Karpas-422 (cell line): ENCODE measurements around the gene PRKG1. TPM values are rescaled to one million over a fixed set of nuclear protein-coding genes. Genes with fewer than 3 reads are reported as not detected.

Experiments used
- DNase-seq: peaks from one replicate; pipeline ENCODE4 v3.0.0-alpha.2; 2015
- H2AFZ ChIP-seq: fragments of 200-600 bp; sonication (generic); 2 replicates; pipeline ENCODE4 v1.6.1; 2014; ENCODE audit warnings: antibody characterized with exemption, low read length, mixed read lengths
- H3K27ac ChIP-seq: fragments of 200-600 bp; sonication (generic); 2 replicates; pipeline ENCODE4 v1.5.1; 2014; ENCODE audit warnings: mild to moderate bottlenecking, low read length, moderate library complexity
- H3K27me3 ChIP-seq: fragments of 200-600 bp; sonication (generic); 2 replicates; pipeline ENCODE4 v1.6.1; 2014; ENCODE audit warnings: low read length, mixed read lengths
- H3K36me3 ChIP-seq: fragments of 200-600 bp; sonication (generic); 2 replicates; pipeline ENCODE4 v1.6.1; 2014; ENCODE audit warnings: low read length, mixed read lengths; ENCODE audit not compliant: insufficient read depth
- H3K4me1 ChIP-seq: fragments of 200-600 bp; sonication (generic); 2 replicates; pipeline ENCODE4 v1.6.1; 2014; ENCODE audit warnings: mild to moderate bottlenecking, low read length, mixed read lengths
- H3K4me2 ChIP-seq: fragments of 200-600 bp; sonication (generic); 2 replicates; pipeline ENCODE4 v1.6.1; 2014; ENCODE audit warnings: low read length, low read depth, mild to moderate bottlenecking; ENCODE audit not compliant: poor library complexity, severe bottlenecking
- H3K4me3 ChIP-seq: fragments of 200-600 bp; sonication (generic); 2 replicates; pipeline ENCODE4 v1.5.1; 2014; ENCODE audit warnings: mild to moderate bottlenecking, antibody characterized with exemption, low read length, mixed read lengths
- H3K79me2 ChIP-seq: fragments of 200-600 bp; sonication (generic); 2 replicates; pipeline ENCODE4 v1.6.1; 2014; ENCODE audit warnings: mild to moderate bottlenecking, low read length, mixed read lengths
- H3K9ac ChIP-seq: fragments of 200-600 bp; sonication (generic); 2 replicates; pipeline ENCODE4 v1.6.0; 2014; ENCODE audit warnings: low read length
- H3K9me2 ChIP-seq: fragments of 200-600 bp; sonication (generic), shearing (Covaris generic); replicated peaks from 2 replicates; pipeline ENCODE4 v1.6.0; 2014; ENCODE audit warnings: mild to moderate bottlenecking, low read length, moderate library complexity; ENCODE audit not compliant: insufficient read depth
- H3K9me3 ChIP-seq: fragments of 300-700, 200-600 bp; sonication (generic); 2 replicates; pipeline ENCODE4 v1.6.1; 2014; ENCODE audit warnings: low read length, mixed read lengths
- H4K20me1 ChIP-seq: fragments of 200-600 bp; sonication (generic); 2 replicates; pipeline ENCODE4 v1.6.1; 2014; ENCODE audit warnings: mild to moderate bottlenecking, antibody characterized with exemption, low read length, low read depth; ENCODE audit not compliant: insufficient read depth
- total RNA-seq: library from RNA; depleted of rRNA; stranded (reverse); fragments of >200 nt; shearing (Covaris generic); gene quantifications from 2 replicates; pipeline ENCODE4 v1.2.3, GENCODE V29; 2014; ENCODE audit warnings: low replicate concordance

PRKG1 gene
- total RNA-seq, 1 experiment from 2014 or later, result not detected

DNA sequence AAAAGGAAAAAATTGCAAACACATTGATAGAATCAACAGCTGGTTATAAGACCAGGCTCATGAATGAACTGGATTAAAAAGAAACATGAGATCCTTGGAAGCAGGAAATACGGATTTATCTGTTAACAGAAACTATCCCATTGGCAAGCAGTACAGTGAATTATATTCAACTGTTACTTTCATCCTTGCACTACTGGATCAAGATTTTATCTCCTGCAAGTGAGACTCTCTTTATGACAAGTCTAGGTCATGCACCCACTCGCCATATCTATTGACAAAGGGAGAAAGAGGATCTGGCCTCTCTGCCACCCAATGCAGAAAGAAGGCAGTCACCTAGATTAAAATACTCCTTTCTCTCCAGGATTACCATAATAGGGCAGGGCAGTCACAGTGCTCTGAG is 583.7 kb downstream of the PRKG1 start:
- H3K27me3 ChIP-seq, result no peaks in the 10 kb centered on the region
- no peak overlapping the region for H3K4me3 ChIP-seq
- no peaks in the 10 kb centered on the region for H4K20me1 ChIP-seq

DNA sequence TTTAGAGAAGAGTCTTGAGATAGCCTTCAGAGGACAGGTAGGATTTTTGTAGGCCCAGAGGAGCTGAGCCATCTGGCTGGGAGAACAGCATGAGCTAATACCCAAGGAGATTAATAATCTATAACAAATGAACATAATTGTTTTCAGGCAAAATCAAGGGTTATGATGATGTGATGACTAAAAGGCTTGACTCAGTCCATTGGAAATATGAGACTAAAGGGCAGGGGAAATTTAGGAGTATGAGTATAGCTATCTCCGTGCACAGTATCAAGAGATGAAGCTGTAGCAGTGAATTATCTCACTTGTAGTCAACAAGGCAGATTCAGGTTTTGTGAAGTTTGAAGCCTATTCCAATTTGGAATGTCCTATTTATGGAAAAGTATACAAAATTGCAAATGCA is 585.1 kb downstream of the PRKG1 start:
- no peak overlapping the region for H3K4me2 ChIP-seq
- no peaks in the 10 kb centered on the region for H4K20me1 ChIP-seq
- H3K27ac ChIP-seq, result no peak overlapping the region
- no peaks in the 10 kb centered on the region for H3K36me3 ChIP-seq
- no peaks in the 10 kb centered on the region for H3K4me1 ChIP-seq
- H3K27me3 ChIP-seq, result no peaks in the 10 kb centered on the region
- H3K9ac ChIP-seq, result no peak overlapping the region
- H2AFZ ChIP-seq, result no peak overlapping the region
- no peak overlapping the region for H3K4me3 ChIP-seq
- H3K9me3 ChIP-seq, result no peaks in the 10 kb centered on the region
- no peak for DNase-seq
- no peaks in the 10 kb centered on the region for H3K79me2 ChIP-seq
- no peaks in the 10 kb centered on the region for H3K9me2 ChIP-seq

More for the DNA sequence above, 583.7 kb downstream of the PRKG1 start:
- DNase-seq, result no peak
- H3K4me1 ChIP-seq, result no peaks in the 10 kb centered on the region
- H3K79me2 ChIP-seq, result no peaks in the 10 kb centered on the region
- H3K27ac ChIP-seq, result no peak overlapping the region
- H3K4me2 ChIP-seq, result no peak overlapping the region
- H3K9me2 ChIP-seq, result no peaks in the 10 kb centered on the region
- H2AFZ ChIP-seq, result no peak overlapping the region
- no peaks in the 10 kb centered on the region for H3K36me3 ChIP-seq
- no peak overlapping the region for H3K9ac ChIP-seq
- no peaks in the 10 kb centered on the region for H3K9me3 ChIP-seq

DNA sequence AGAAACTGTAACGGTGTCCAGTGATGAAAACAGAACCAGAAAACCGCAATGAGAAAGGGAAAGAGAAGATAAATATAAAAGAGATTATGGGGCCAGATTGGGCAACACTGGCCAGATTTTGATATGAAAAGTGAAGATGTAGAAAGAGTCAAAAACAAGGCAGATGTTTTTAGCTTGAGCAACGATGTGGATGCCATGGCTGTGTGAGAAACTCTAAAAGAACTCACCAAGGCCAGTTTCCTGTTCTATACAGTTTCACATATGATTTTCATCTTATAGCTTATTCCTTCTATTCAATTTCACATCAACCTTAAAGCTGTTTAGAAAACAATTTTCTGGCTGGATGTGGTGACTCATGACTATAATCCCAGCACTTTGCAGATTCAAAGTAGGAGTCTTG is 588.8 kb downstream of the PRKG1 start:
- no peaks in the 10 kb centered on the region for H3K4me1 ChIP-seq
- no peaks in the 10 kb centered on the region for H4K20me1 ChIP-seq
- H3K9me3 ChIP-seq, result no peaks in the 10 kb centered on the region
- H3K4me2 ChIP-seq, result no peak overlapping the region
- no peak overlapping the region for H3K9ac ChIP-seq
- no peaks in the 10 kb centered on the region for H3K36me3 ChIP-seq
- no peak overlapping the region for H3K27ac ChIP-seq
- no peak overlapping the region for H2AFZ ChIP-seq
- H3K27me3 ChIP-seq, result no peaks in the 10 kb centered on the region
- no peak for DNase-seq
- no peaks in the 10 kb centered on the region for H3K9me2 ChIP-seq
- no peaks in the 10 kb centered on the region for H3K79me2 ChIP-seq
- no peak overlapping the region for H3K4me3 ChIP-seq

DNA sequence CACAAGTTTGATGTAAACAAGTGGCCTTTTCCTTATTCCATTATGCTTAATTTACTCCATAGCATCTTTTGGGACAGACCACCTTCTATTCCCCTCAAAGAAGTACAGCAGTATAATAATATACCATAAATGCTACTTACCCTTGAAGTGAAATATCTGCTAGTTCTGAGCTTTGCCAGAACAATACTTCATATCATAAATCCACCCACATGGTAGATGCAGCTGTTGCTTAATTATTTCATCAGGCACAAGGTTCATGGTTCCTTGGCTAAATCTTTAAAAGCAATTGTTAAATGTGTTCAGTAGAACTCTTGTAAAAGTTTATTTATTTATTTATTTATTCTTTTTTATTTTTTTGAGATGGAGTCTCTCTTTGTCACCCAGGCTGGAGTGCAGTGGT is 592.2 kb downstream of the PRKG1 start:
- H3K27ac ChIP-seq, result no peak overlapping the region
- DNase-seq, result no peak

DNA sequence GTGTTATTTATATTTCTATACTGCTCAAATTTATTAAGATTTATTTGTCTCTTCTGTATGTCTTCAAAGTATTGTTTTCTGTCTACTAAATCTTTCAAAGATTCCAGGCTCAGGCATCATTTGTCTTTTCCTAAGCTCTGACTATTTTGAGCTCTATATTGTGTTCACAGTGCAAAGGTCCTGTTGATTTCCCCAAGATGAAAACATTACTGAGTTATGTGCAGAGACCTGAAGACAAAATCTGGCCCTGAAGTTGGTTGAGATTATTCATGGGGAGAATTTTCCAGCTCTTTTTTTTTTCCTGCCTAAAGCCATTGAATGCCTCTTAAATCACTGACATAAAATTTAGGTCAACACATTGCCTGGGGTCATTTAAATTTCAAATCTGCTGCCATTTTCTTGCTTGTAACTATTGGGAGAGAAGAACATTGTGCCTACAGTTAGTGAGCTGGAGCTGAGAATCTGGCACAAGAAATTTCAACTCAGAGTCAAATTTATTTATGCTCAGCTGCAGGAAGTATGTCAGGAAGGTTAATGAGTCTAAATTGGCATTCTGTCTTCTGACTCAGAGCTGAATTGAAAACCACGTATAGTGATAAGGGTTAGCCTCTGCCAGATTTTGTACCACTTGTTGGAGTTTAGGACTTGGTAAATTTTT is 593.5 kb downstream of the PRKG1 start:
- H3K79me2 ChIP-seq, result no peaks in the 10 kb centered on the region

More for the DNA sequence above, 592.2 kb downstream of the PRKG1 start:
- no peak overlapping the region for H3K4me3 ChIP-seq
- no peak overlapping the region for H3K4me2 ChIP-seq
- H2AFZ ChIP-seq, result no peak overlapping the region
- H3K27me3 ChIP-seq, result no peaks in the 10 kb centered on the region
- no peaks in the 10 kb centered on the region for H3K9me3 ChIP-seq
- H3K36me3 ChIP-seq, result no peaks in the 10 kb centered on the region
- H4K20me1 ChIP-seq, result no peaks in the 10 kb centered on the region
- no peaks in the 10 kb centered on the region for H3K79me2 ChIP-seq
- no peak overlapping the region for H3K9ac ChIP-seq
- no peaks in the 10 kb centered on the region for H3K4me1 ChIP-seq
- no peaks in the 10 kb centered on the region for H3K9me2 ChIP-seq

DNA sequence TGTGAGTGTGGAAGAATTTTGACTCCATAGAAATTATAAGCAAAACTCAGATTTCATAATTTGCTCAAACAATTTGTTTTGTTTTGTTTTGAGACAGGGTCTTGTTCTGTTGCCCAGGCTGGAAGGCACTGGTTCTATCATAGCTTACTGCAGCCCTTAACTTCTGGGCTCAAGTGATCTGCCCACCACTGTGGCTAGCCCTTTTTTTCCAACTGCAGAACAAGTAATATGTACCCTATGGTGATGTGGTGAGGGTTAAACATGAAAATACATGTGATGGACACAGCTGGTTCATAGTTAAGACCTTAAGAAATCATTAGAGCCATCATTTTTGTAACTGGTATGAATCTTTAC is 594.0 kb downstream of the PRKG1 start:
- H3K9me2 ChIP-seq, result no peaks in the 10 kb centered on the region
- H3K27ac ChIP-seq, result no peak overlapping the region
- no peaks in the 10 kb centered on the region for H3K27me3 ChIP-seq
- no peaks in the 10 kb centered on the region for H3K9me3 ChIP-seq
- no peaks in the 10 kb centered on the region for H4K20me1 ChIP-seq
- H3K79me2 ChIP-seq, result no peaks in the 10 kb centered on the region
- H3K4me3 ChIP-seq, result no peak overlapping the region
- no peak for DNase-seq
- H3K9ac ChIP-seq, result no peak overlapping the region
- no peak overlapping the region for H3K4me2 ChIP-seq
- H3K4me1 ChIP-seq, result no peaks in the 10 kb centered on the region
- no peaks in the 10 kb centered on the region for H3K36me3 ChIP-seq
- H2AFZ ChIP-seq, result no peak overlapping the region

More for the DNA sequence above, 593.5 kb downstream of the PRKG1 start:
- no peak overlapping the region for H3K4me3 ChIP-seq
- no peaks in the 10 kb centered on the region for H4K20me1 ChIP-seq
- H2AFZ ChIP-seq, result no peak overlapping the region
- no peaks in the 10 kb centered on the region for H3K36me3 ChIP-seq
- no peaks in the 10 kb centered on the region for H3K4me1 ChIP-seq
- H3K27ac ChIP-seq, result no peak overlapping the region
- H3K9me3 ChIP-seq, result no peaks in the 10 kb centered on the region
- H3K4me2 ChIP-seq, result no peak overlapping the region
- no peak overlapping the region for H3K9ac ChIP-seq
- no peaks in the 10 kb centered on the region for H3K27me3 ChIP-seq
- no peak for DNase-seq
- H3K9me2 ChIP-seq, result no peaks in the 10 kb centered on the region

DNA sequence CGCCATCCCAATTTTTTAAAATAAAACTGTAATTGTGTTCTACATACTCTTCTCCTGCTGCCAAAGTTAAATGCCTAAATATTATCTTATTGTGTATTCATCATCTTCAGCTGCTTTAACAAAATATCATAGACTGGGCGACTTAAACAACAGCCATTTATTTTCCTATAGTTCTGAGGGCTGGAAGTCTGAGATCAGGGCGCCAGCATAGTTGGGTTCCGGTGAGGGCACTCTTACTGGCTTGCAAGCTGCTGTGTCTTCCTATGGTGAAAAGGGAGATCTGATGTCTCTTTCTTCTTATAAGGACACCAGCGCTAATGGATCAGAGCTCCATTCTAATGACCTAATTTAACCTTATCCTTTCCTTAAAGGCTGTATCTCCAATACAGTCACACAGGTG is 594.8 kb downstream of the PRKG1 start:
- Histone ChIP-seq H3K4me1 (no peaks in the 10 kb centered on the region), H3K27me3 (no peaks in the 10 kb centered on the region), H3K4me2 (no peak overlapping the region), H3K4me3 (no peak overlapping the region), H3K79me2 (no peaks in the 10 kb centered on the region), H3K9me3 (no peaks in the 10 kb centered on the region), H3K36me3 (no peaks in the 10 kb centered on the region), H2AFZ (no peak overlapping the region), H4K20me1 (no peaks in the 10 kb centered on the region), H3K9ac (no peak overlapping the region), H3K27ac (no peak overlapping the region), H3K9me2 (no peaks in the 10 kb centered on the region)
- DNase-seq, result no peak

DNA sequence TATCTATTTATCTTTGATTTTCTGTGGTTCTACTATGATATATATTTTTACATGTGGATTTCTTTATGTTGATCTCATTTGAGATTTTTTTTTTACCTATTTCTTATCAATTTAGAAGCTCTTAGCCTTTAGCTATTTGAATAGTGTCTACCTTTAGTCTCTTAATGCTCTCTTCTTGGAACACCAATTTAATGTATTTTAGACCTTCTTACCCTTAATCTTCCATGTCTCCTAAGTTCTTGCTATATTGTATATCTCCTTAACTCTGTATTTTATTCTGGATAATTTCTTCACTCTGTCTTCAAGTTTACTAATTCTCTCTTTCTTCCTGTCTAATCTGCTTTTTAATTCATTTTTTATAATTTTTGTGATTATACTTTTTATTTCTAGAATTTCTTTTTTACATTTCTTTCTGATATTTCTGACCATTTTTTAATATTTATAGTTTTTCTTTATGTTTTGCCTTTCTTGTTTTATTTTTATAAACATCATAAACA is 597.8 kb downstream of the PRKG1 start:
- H3K4me3 ChIP-seq, result no peak overlapping the region
- H3K9me2 ChIP-seq, result no peaks in the 10 kb centered on the region
- H3K79me2 ChIP-seq, result no peaks in the 10 kb centered on the region
- H3K9me3 ChIP-seq, result no peaks in the 10 kb centered on the region
- H3K27ac ChIP-seq, result no peak overlapping the region
- H3K4me1 ChIP-seq, result no peaks in the 10 kb centered on the region
- H4K20me1 ChIP-seq, result no peaks in the 10 kb centered on the region
- H2AFZ ChIP-seq, result no peak overlapping the region
- H3K36me3 ChIP-seq, result no peaks in the 10 kb centered on the region
- H3K4me2 ChIP-seq, result no peak overlapping the region
- DNase-seq, result no peak
- H3K9ac ChIP-seq, result no peak overlapping the region
- H3K27me3 ChIP-seq, result no peaks in the 10 kb centered on the region
